GM12801 (cell line): Measurements from ENCODE around the gene CAMK2D.

Experiments
- CTCF ChIP-seq: IDR thresholded peaks from one replicate; pipeline ENCODE4 v1.5.1; 2011; ENCODE audit warnings: control low read depth; ENCODE audit not compliant: insufficient read length; ENCODE audit errors: extremely low read depth

The CAMK2D gene

GRCh38 chr4:113531572-113531971 is 230.0 kb downstream of the CAMK2D start:
- no peak for TF ChIP-seq CTCF

- no peak for TF ChIP-seq CTCF
Observed at GRCh38 chr4:113528395-113528794, 233.1 kb downstream of the CAMK2D start.

- TF ChIP-seq CTCF, result no peak
Observed at GRCh38 chr4:113525521-113525920, 236.0 kb downstream of the CAMK2D start.

GRCh38 chr4:113524505-113525186 is 236.9 kb downstream of the CAMK2D start:
- no peak for TF ChIP-seq CTCF

GRCh38 chr4:113524096-113524495 is 237.4 kb downstream of the CAMK2D start:
- no peak for TF ChIP-seq CTCF

GRCh38 chr4:113522433-113522832 is 239.1 kb downstream of the CAMK2D start:
- no peak for TF ChIP-seq CTCF

- no peak for TF ChIP-seq CTCF
Observed at GRCh38 chr4:113513382-113513781, 248.2 kb downstream of the CAMK2D start.
